A673 (cell line): ENCODE results near the gene ABCB7. TPM values are rescaled to one million over a fixed set of nuclear protein-coding genes. Genes with fewer than 3 reads are reported as not detected.

Experiments
- total RNA-seq: library from RNA; stranded (reverse); gene quantifications from 2 replicates; pipeline ENCODE4 v1.2.3, GENCODE V29; 2021

Gene ABCB7
- total RNA-seq, 1 experiment from 2014 or later: 28.8 TPM

Other genes with a start within 250 kb of the ABCB7 start
- gene NEXMIF, start 230.8 kb downstream of the ABCB7 start, total RNA-seq: 0.28 and 0.31 TPM in 2 replicates
- gene UPRT, start 117.8 kb upstream of the ABCB7 start, total RNA-seq: 7.3 and 8.4 TPM in 2 replicates